ENCODE data around the gene CLTC.

CLTC gene

GRCh38 chr17:59694344-59694743 is 74.6 kb downstream of the CLTC start:
- TF ChIP-seq CTCF (IDR thresholded peaks at IDR 0.05; ENCODE audit: borderline replicate concordance, insufficient read depth, low read depth, low read length): no peak
- H3K4me3 ChIP-seq (ENCODE audit: low read depth, low read length): no peak overlapping the region

DNA sequence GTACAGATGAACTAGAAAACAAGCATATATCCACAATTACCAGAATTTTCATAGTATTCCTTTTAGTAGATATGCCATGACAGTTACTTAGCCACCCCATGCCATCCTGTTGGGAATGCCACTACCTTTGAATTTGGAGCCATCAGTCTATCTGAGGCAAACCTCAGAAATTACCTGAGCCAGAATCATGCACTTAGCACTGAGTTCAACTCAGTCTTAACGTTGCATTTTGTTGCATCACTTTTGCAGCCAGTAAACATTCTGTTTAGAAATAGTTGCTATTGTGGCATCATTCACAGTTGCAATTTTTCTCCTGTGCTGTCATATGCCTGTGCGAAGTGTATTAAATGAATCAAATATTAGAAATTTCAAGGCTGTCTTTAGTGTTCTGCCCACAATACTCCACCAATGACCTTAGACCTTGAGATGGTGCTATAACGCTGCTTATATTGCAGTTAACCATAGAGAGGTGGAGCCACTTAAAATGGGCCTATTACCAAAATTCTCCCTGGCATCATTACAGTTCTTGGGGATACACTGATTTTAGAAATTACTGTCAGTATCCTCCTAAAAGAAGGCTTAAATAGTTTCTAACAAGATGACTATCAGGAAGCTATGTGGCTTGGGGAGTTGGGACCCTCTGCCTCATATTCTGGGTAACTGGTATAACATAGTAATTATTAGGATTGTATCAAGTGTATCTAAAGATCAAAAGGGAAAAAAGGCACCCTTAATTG is 76.4 kb downstream of the CLTC start:
- H3K4me3 ChIP-seq (ENCODE audit: low read depth, low read length): no peak overlapping the region
- TF ChIP-seq CTCF (IDR thresholded peaks at IDR 0.05; ENCODE audit: borderline replicate concordance, insufficient read depth, low read depth, low read length): no peak

DNA sequence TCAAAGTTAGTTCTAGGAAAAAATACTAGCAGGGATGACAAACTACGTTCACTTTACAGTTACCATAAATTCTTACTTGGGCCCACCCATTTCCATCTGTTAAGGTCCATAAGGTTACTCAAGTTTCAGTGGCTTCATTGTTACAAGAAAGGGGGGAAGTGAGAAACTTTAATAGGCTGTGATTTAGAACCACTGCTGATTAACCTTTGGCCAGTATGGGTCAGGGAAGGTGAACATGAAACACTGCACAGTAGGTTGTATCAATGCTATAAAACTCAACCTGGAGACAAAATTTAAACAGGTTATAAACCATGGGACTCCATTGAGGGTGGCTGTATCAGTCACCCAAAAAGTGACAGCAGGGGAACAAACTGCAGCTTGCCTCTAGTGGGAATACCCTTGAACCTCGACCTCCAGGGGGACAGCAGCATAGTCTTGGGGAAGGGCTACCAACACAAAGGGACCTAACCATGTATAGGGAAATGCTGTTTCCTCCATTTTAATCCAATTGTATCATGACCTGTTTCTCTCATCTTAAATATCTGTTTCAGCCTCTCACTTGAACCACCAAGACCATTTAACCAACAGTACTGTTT is 77.1 kb downstream of the CLTC start:
- no peak overlapping the region for H3K4me3 ChIP-seq (ENCODE audit: low read depth, low read length)
- TF ChIP-seq CTCF (IDR thresholded peaks at IDR 0.05; ENCODE audit: borderline replicate concordance, insufficient read depth, low read depth, low read length): no peak

DNA sequence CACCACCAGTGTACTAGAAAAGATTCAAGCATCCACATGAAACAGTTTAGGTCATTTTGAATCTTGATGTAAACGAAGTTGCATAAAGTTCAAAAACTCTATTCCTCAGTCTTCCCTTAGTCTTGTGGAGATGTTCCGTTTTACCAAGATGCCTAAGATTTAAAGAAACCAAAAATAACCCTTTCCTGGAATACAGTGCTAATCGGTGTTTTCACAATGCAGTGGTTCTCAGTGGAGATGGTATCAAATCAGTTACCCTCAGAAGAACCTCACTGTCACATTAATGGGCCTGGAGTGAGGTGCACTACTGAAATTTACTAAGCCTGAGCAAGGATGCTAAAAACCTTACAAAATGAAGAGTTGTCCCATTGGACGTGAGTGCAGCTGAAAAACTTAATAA is 78.4 kb downstream of the CLTC start:
- TF ChIP-seq CTCF (IDR thresholded peaks at IDR 0.05; ENCODE audit: borderline replicate concordance, insufficient read depth, low read depth, low read length): no peak
- no peak overlapping the region for H3K4me3 ChIP-seq (ENCODE audit: low read depth, low read length)

GRCh38 chr17:59699218-59699617 is 79.5 kb downstream of the CLTC start:
- no peak for TF ChIP-seq CTCF (IDR thresholded peaks at IDR 0.05; ENCODE audit: borderline replicate concordance, insufficient read depth, low read depth, low read length)
- H3K4me3 ChIP-seq (ENCODE audit: low read depth, low read length): no peak overlapping the region

DNA sequence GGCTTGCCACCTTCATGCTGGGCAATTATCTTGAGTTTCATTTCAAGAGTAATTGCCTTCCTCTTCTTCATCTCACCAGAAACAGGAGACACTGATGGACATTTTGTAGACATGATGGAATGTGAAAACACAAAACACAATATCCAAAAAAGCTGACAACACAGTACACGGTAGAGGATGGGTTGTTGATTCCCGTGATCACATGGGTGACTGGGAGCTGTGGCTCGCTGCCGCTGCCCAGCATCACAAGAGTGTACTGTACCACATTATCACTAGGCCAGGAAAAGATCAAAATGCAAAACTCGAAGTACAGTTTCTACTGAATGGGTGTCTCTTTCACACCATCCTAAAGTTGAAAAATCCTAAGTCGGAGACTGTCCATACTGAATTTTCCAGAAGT is 80.1 kb downstream of the CLTC start:
- no peak overlapping the region for H3K4me3 ChIP-seq (ENCODE audit: low read depth, low read length)
- no peak for TF ChIP-seq CTCF (IDR thresholded peaks at IDR 0.05; ENCODE audit: borderline replicate concordance, insufficient read depth, low read depth, low read length)

DNA sequence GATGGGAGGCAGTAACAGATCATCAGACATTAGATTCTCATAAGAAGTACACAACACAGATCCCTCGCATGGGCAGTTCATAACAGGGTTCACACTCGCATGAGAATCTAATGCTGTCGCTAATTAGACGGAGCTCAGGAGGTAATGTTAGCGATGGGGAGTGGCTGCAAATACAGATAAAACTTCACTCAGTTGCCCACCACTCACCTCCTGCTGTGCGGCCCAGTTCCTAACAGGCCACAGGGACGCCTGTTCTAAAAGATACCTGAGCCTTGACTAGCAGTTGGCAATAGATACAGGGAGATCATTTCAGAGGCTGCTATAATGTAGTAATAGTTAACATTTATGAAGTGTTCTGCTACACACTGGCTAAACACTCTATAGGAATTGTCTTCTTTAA is 82.6 kb downstream of the CLTC start:
- TF ChIP-seq CTCF (IDR thresholded peaks at IDR 0.05; ENCODE audit: borderline replicate concordance, insufficient read depth, low read depth, low read length): no peak

More for the DNA sequence above, 82.6 kb downstream of the CLTC start:
- no peak overlapping the region for H3K4me3 ChIP-seq (ENCODE audit: low read depth, low read length)
